SKM-1 treated with dmso at 0.1 percent for 144 hours (cell line): ENCODE data around the gene LSM4.

ENCODE experiments used
- DNase-seq: peaks from one replicate; lab custom pipeline; 2025; ENCODE audit not compliant: unreplicated experiment; lab: John Stamatoyannopoulos, UW

Gene LSM4

GRCh38 chr19:18279266-18279515, 43.7 kb downstream of the LSM4 start:
- DNase-seq, result no peak

- DNase-seq, result no peak
Observed at GRCh38 chr19:18278521-18279265, 44.2 kb downstream of the LSM4 start.

- DNase-seq, result peak; percentile 65
Observed at GRCh38 chr19:18274781-18275356, 48.0 kb downstream of the LSM4 start.

- DNase-seq, result peak; percentile 46
Observed at GRCh38 chr19:18274219-18274780, 48.6 kb downstream of the LSM4 start, which contains the start of gene IQCN. Gene IQCN, minus strand, starts transcription at chr19:18274452. Its CDS starts 4,974 bp downstream, at chr19:18269478.

GRCh38 chr19:18273561-18274218, 49.2 kb downstream of the LSM4 start:
- DNase-seq, result no peak

GRCh38 chr19:18271433-18271841, 51.4 kb downstream of the LSM4 start:
- no peak for DNase-seq

GRCh38 chr19:18270326-18270725, 52.5 kb downstream of the LSM4 start:
- DNase-seq, result no peak

GRCh38 chr19:18269070-18269723, 53.7 kb downstream of the LSM4 start:
- DNase-seq, result no peak

- no peak for DNase-seq
Observed at GRCh38 chr19:18266771-18267686, 55.8 kb downstream of the LSM4 start.

GRCh38 chr19:18265582-18265981, 57.3 kb downstream of the LSM4 start:
- no peak for DNase-seq

GRCh38 chr19:18264971-18265540, 57.8 kb downstream of the LSM4 start:
- DNase-seq, result no peak

GRCh38 chr19:18264137-18264854, 58.6 kb downstream of the LSM4 start:
- DNase-seq, result no peak

- no peak for DNase-seq
Observed at GRCh38 chr19:18263324-18264136, 59.3 kb downstream of the LSM4 start.

- no peak for DNase-seq
Observed at GRCh38 chr19:18262917-18263316, 60.0 kb downstream of the LSM4 start.

- DNase-seq, result no peak
Observed at GRCh38 chr19:18262144-18262543, 60.7 kb downstream of the LSM4 start.

- DNase-seq, result no peak
Observed at GRCh38 chr19:18261474-18261873, 61.4 kb downstream of the LSM4 start.

- no peak for DNase-seq
Observed at GRCh38 chr19:18259893-18260292, 63.0 kb downstream of the LSM4 start.
